Lung (tissue), 12 donors: ENCODE results near the gene DNAJC8. TPM values are rescaled to one million over a fixed set of nuclear protein-coding genes. Genes with fewer than 3 reads are reported as not detected.

Experiments used
- ATAC-seq: fragments of 200-7000 bp; cut with Tn5 transposase; one replicate; pipeline ENCODE4 v1.9.1; 2020; ENCODE audit warnings: moderate number of reproducible peaks; ENCODE audit not compliant: insufficient read depth, low FRiP score
- DNase-seq, 3 donors: peaks; one replicate each; pipeline ENCODE4 v3.0.0-alpha.2; 2013 to 2017
- H3K27ac ChIP-seq, 2 donors: one replicate each; pipeline ENCODE4 v1.5.1; 2013; ENCODE audit warnings: mild to moderate bottlenecking in 2 of 2, moderate library complexity in 2 of 2, control low read depth in 1 of 2, inconsistent platforms in 1 of 2, low read depth in 1 of 2, low read length in 1 of 2
- H3K27me3 ChIP-seq, 3 donors: one replicate each; pipeline ENCODE4 v1.5.1; 2013; ENCODE audit warnings: low read length in 2 of 3; ENCODE audit not compliant: control insufficient read depth in 3 of 3, insufficient read depth in 3 of 3
- H3K36me3 ChIP-seq, 4 donors: one replicate each; pipeline ENCODE4 v1.5.1; 2013; ENCODE audit warnings: low read length in 4 of 4, mild to moderate bottlenecking in 1 of 4, moderate library complexity in 1 of 4; ENCODE audit not compliant: control insufficient read depth in 4 of 4, insufficient read depth in 4 of 4
- H3K4me1 ChIP-seq, 5 donors: one replicate each; pipeline ENCODE4 v1.5.1; 2013; ENCODE audit warnings: low read length in 5 of 5, mild to moderate bottlenecking in 2 of 5, moderate library complexity in 1 of 5; ENCODE audit not compliant: control insufficient read depth in 5 of 5, insufficient read depth in 5 of 5
- H3K4me3 ChIP-seq: one replicate; pipeline ENCODE4 v1.5.1; 2013; ENCODE audit warnings: mild to moderate bottlenecking, control low read depth, moderate library complexity
- H3K9ac ChIP-seq, 2 donors: one replicate each; pipeline ENCODE4 v1.5.1; 2013; ENCODE audit warnings: low read length in 2 of 2, control low read depth in 1 of 2; ENCODE audit not compliant: insufficient read depth in 1 of 2
- H3K9me3 ChIP-seq, 4 donors: one replicate each; pipeline ENCODE4 v1.5.1; 2013; ENCODE audit warnings: low read length in 3 of 4, mild to moderate bottlenecking in 1 of 4, moderate library complexity in 1 of 4; ENCODE audit not compliant: control insufficient read depth in 4 of 4, insufficient read depth in 3 of 4
- CTCF ChIP-seq: IDR thresholded peaks from 2 replicates; pipeline ENCODE4 v1.5.1; 2012; ENCODE audit warnings: mild to moderate bottlenecking; ENCODE audit errors: control extremely low read depth, extremely low read depth
- WGBS, 2 donors: extraction: QIAGEN DNeasy Blood & Tissue Kit; methylation state at CpG; one replicate each; pipeline ENCODE4 v1.1.7; 2013; 5-methylcytosine and 5-hydroxymethylcytosine counted together
- polyA plus RNA-seq, 2 donors: library from polyadenylated mRNA; stranded (reverse); fragments of 200-250 nt; gene quantifications; one replicate each; pipeline ENCODE4 v1.2.1, GENCODE V29; 2013
- total RNA-seq, 2 donors: library from RNA; depleted of rRNA in 1 of 2; stranded (reverse); fragments of >200 nt in 1 of 2; gene quantifications; one replicate each; pipeline ENCODE4 v1.2.1, GENCODE V29; 2014 to 2021
- donor health status: control.
- donor health status: control.
- donor health status: Bipolar disorder and iron deficiency.
- donor health status: healthy.
- donor health status: DM: yes; HTN: yes; CAD: no.

The DNAJC8 gene
- total and polyA plus RNA-seq, 4 donors: 38.9 to 84.0 (median 65.8) TPM

- DNase-seq (no peak), ATAC-seq (no peak)
- no peak overlapping the region for H3K27ac ChIP-seq
- no peaks in the 10 kb centered on the region for H3K27me3 ChIP-seq
- H3K4me1 ChIP-seq: peaks cover 0 to 9% (median 5%) of the 10 kb centered on the region in 5 donors
- H3K9me3 ChIP-seq: no peaks in the 10 kb centered on the region
- H3K9ac ChIP-seq: no peak overlapping the region
- 91 to 98% methylated on average over 2 of the region's 2 CpGs for WGBS, 2 donors
- no peak for TF ChIP-seq CTCF
- H3K4me3 ChIP-seq: no peak overlapping the region
- peaks cover 0 to 11% (median 2%) of the 10 kb centered on the region in 4 donors for H3K36me3 ChIP-seq
These were observed 34.8 kb upstream of the DNAJC8 start for GRCh38 chr1:28267633-28268032.

GRCh38 chr1:28266920-28267322 lies 34.1 kb upstream of the DNAJC8 start:
- no peak overlapping the region for H3K27ac ChIP-seq
- H3K4me1 ChIP-seq: peaks cover 0 to 9% (median 5%) of the 10 kb centered on the region in 5 donors
- peaks cover 0 to 4% (median 0%) of the 10 kb centered on the region in 4 donors for H3K36me3 ChIP-seq
- TF ChIP-seq CTCF: no peak
- no peak overlapping the region for H3K9ac ChIP-seq
- no peaks in the 10 kb centered on the region for H3K27me3 ChIP-seq
- DNase-seq: no peak
- H3K9me3 ChIP-seq: no peaks in the 10 kb centered on the region
- WGBS, 2 donors: 73 to 81% methylated on average over 5 of the region's 5 CpGs
- ATAC-seq: no peak
- H3K4me3 ChIP-seq: no peak overlapping the region

- Histone ChIP-seq H3K27me3 (no peaks in the 10 kb centered on the region), H3K4me1 (peaks cover 4 to 19% (median 8%) of the 10 kb centered on the region in 5 donors), H3K9ac (no peak overlapping the region), H3K36me3 (no peaks in the 10 kb centered on the region), H3K9me3 (no peaks in the 10 kb centered on the region), H3K27ac (no peak overlapping the region), H3K4me3 (no peak overlapping the region)
- TF ChIP-seq CTCF: no peak
- WGBS, 2 donors: 89 to 95% methylated on average over 8 of the region's 8 CpGs
- no peak for DNase-seq
- ATAC-seq: no peak
These were observed 32.7 kb upstream of the DNAJC8 start for GRCh38 chr1:28265577-28265976.

GRCh38 chr1:28264897-28265296 lies 32.1 kb upstream of the DNAJC8 start:
- Histone ChIP-seq H3K4me1 (peaks cover 4 to 19% (median 10%) of the 10 kb centered on the region in 5 donors), H3K36me3 (no peaks in the 10 kb centered on the region), H3K27me3 (no peaks in the 10 kb centered on the region), H3K27ac (no peak overlapping the region), H3K9ac (no peak overlapping the region), H3K9me3 (no peaks in the 10 kb centered on the region), H3K4me3 (no peak overlapping the region)
- no peak for ATAC-seq
- 89 to 90% methylated on average over 1 of the region's 1 CpG for WGBS, 2 donors
- no peak for TF ChIP-seq CTCF
- no peak for DNase-seq
